Measurements from ENCODE around the gene WFDC1.
A peak's percentile ranks its signal among the peaks of the same experiment; 100 is the strongest.

DNA sequence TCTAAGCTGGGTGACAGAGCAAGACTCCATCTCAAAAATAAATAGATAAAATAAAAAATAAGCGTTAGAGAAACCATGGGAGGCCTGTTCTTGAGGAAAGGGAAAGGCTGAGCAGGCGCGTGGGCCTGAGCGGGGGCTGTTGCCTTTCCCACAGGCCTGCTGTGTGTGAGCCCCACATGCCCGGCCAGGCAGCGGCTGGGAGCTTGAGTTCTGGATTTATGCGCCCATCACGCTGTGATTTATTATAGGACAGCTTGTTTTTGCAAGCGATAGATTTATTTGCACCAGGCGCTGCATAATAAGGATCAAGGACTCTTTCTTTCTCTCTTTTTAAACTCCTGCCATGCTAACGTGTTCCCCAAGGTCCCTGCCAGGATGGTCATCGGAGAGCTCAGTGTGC, 14.8 kb upstream of the WFDC1 start:
- TF ChIP-seq POLR2A (IDR thresholded peaks at IDR 0.05) (no peak), CTCF (IDR thresholded peaks at IDR 0.05) (no peak), POLR2AphosphoS5 (IDR thresholded peaks at IDR 0.05) (peak; percentile 29)
